Jurkat, Clone E6-1 (cell line): ENCODE data around the gene GABRG3.
A peak's percentile ranks its signal among the peaks of the same experiment; 100 is the strongest.

Experiments used
- DNase-seq: peaks from one replicate; pipeline ENCODE4 v3.0.0-alpha.2; 2011; ENCODE audit warnings: low read depth, low spot score
- H3K4me3 ChIP-seq: 2 replicates; pipeline ENCODE4 v1.5.1; 2011; ENCODE audit warnings: mild to moderate bottlenecking, low read length, control low read depth, moderate library complexity

The GABRG3 gene

DNA sequence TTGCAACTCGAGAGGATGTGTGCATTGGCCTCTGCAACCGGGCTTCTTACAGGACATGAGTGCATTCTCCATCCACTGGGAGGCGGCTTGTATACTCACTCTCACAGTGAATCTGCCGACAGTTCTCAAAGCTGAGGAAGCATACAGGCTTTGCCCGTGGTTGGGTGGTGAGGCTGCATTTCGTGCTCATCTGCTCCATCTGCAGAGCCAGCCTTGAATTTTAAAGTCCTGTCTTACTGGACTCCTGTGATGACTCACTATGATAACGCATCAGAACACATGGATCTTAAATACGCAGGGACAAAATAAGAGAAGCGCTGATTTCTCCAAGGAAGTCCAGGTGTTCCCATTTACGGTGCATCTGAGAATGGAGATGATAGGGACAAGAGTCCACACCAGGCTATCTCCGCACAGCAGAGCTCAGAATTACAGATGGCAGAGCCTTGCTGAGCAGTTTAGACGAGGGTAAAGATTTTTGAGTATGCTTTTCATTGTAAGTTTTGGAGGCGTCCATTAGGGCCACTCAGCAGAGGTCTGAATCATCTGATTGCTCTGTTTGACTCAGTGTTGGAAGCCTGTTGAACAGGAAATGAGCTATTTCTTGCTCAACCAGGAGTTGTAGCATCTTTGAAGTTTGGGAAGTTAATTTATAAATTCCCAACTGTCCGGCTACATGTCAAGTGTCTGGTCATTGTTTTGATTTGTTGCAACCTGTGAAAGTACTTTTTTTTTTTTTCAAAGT lies 87.1 kb downstream of the GABRG3 start:
- no peak for DNase-seq

DNA sequence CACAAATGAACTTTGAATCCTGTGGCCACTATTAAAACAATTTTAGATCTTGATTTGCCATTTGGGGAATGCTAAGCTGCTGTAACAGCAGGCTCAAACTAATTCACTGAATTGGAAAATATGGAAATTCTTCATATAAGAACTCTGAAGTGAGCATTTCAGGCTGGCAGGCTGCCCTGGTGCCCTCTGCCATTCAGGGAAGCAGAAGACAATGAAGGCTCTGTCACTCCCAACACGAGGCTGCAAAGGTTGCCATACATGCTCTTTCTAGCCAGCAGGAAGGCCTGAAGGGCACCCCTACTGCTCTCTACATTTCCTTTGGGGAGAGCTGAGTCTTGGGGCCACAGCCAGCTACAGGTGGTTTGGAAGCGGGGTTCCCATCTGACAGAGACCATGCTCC lies 88.0 kb downstream of the GABRG3 start:
- no peak overlapping the region for H3K4me3 ChIP-seq
- DNase-seq, result no peak

More for the DNA sequence above, 87.1 kb downstream of the GABRG3 start:
- H3K4me3 ChIP-seq, result no peak overlapping the region

DNA sequence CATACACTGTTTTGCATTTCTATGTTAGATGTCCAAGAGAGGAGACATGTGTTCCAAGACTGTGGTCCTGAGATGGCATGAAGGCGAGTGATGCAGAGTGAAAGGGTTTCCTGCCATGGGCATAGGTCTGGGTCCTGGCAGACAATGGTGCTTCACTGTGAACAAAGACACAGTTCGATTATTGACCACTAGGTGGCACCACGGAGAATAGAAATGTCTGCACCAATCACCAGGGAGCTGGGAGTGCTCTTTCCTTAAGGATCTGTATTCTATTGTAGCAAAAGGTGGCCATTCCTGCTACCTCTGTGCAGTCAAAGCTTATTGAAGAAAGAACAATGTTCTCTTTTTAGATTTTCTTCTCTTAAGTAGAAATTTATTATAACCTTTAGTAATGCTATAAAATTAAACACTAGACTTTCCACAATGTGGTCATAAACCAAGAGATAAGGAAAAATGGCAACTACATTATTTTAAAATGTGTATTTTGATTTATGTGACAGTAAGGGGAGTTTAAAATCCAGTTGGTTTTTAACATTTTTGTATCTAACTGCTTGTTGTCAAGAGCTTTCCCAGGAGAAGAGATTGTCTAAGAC lies 88.7 kb downstream of the GABRG3 start:
- H3K4me3 ChIP-seq, result no peak overlapping the region
- peak; percentile 54 for DNase-seq

DNA sequence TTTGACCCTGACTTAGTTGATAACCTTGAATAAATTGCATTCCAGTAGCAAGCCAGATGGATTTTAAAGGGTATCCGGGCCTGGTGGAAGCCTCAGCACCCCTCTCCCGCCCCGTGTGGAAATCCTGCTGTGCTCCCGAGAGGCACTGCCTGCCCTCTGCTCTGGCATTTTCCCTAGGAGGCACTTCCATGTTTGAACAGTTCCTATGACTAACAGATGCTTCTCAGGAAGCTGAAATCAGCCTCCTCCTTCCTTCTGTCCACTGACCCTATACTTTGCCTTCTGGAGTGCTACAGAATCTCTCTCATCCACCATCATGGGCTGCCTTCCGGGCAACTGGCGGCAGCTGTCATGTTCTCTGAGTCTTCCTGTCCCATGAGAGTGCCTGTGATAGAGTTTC lies 90.8 kb downstream of the GABRG3 start:
- H3K4me3 ChIP-seq, result no peak overlapping the region
- DNase-seq, result no peak

DNA sequence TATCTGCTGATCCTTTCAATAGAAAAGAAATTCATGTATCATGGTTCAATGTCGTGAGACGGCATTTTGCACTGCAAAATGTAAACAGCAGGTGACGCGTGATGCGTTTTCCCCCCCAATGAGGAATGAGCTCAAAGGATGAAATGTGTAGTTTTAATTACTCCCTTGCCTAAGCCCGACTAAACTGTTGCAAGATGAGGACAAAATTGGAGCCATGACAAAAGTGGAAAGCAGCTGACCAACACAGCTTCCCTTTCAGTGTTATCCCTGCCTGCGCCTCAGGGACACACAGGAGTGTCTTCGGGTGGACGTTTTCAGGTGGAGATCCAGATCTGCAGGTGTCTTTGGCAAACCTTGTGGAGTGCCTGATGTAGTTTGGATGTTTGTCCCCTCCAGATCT lies 92.0 kb downstream of the GABRG3 start:
- no peak for DNase-seq
- H3K4me3 ChIP-seq, result no peak overlapping the region

DNA sequence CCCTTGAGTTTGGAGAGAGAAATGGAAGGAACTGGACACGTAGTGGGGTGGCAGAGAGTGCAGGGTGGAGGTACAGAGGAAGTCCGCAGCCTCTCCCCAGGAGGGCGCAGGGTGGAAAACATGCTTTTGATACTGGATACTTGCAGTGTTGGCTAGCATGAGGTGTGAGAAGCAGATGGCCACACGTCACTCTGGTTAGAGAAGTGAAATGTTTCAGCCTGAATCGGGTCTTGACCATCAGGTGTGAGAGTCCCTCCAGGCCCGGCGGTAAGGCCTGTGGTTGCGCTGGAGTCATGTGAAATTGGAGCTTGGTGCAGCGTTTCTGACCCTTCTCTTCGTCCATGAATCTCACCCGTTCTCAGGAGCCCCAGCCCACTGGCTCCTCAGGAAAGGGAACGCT lies 93.1 kb downstream of the GABRG3 start:
- no peak overlapping the region for H3K4me3 ChIP-seq
- DNase-seq, result no peak

DNA sequence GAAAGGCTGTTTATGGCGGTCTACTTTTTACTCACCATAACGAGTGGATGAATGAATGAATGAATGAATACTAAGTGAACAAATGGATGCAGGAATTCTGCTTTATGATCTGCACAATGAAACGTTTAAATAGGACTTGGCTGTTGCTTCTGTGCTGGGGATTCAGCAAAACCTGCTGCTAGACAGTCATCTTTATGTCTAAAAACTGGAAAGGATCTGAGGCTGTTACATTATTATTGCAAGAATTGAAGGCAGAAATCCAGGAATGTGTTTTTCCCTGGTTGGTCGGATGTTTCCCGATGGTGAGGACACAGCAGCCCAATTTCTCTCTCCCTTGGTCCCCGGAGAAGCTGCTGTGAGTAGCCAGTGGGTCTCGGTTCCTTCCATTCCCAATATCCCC lies 94.2 kb downstream of the GABRG3 start:
- no peak overlapping the region for H3K4me3 ChIP-seq
- DNase-seq, result no peak

DNA sequence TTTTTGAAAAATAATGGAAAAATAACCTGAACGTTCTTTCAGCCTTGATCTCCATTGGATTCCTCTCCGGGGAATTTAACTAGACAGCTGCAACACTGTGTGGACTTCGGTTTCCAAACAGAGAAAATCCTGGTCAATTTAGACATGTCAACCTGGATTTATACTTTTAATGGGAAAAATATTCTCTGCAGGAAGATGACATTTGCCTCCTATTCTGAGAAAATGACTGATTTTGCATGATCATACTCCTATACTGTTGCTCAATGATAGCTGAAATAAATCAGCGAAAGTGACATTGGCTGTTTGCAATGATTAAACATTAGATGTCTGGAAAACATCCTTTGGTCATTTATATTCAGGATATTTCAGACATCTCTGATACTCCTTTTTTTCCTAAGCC lies 94.8 kb downstream of the GABRG3 start:
- DNase-seq, result no peak
- no peak overlapping the region for H3K4me3 ChIP-seq

DNA sequence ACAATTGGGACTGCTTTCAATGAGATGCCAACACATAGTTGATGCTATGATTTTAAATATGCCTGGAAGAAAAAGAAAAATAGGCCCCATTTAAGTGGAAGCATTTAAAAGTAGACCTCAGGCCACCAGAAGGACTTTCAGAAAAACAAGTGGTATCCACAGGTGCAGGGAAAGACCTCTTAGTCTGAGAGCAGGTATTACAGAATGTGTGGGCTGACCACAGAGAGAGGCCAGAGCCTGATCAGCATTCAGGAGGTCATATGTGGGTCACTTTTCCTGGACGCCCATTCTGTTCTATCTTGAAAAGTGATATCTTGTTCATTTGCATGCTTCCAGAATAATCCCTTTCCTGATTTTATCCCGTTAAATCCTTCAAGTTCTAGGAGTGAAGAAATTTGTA lies 95.5 kb downstream of the GABRG3 start:
- H3K4me3 ChIP-seq, result no peak overlapping the region
- no peak for DNase-seq

DNA sequence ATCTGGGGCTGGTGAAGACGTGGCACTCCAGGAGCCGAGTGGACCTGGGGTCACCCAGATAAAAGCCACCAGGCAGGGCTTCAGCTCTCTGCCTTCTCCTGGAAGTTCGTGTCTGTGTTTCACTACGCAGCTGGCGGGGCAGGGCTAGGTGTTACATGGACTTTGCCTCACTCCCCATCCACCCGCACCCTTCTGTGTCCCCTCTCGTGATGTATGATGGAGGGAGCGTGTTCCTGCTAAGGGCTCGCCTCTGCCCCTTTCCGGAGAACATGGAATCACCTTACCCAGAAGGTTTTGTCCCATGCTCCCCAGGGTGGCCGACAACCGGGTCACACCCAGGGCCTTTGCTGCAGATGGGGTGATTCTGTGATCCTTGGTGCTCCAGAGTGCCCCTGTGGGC lies 96.2 kb downstream of the GABRG3 start:
- no peak for DNase-seq
- no peak overlapping the region for H3K4me3 ChIP-seq

DNA sequence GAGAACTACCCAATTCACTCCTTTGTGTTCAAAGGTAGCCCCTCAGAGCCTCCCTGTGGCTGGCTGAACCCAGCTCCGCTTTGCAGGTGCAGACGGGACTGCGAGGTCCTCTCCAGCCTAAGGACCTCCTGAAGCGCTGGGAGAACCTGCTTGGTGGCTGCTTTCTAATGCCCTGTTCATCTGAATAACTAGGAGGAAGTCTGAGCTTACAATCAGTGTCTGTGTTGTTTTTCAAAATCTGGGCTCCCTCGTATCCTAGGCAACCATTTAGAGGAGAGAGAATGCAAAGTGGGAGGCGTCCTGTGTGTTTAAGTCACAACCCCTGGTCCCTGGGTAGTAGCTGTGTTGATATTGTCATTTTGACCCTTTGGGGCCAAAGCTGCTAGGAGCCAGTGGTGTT lies 99.9 kb downstream of the GABRG3 start:
- no peak overlapping the region for H3K4me3 ChIP-seq
- DNase-seq, result no peak

DNA sequence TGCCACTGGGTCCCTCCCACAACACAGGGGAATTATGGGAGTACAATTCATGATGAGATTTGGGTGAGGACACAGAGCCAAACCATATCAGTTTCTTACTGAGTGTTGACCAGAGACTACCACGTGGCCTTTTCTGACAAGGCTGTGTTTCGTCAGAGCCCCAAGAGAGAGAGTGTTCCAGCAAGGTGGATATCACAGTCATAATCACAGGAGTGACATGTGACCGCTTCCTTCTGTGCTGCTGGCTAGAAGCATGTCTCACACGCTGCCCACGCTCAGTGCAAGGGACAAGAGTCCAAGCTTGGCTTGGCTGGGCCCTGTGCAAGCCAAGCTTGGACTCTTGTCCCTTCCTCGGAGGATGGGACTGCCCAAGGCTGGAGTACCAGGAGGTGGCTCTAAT lies 103.2 kb downstream of the GABRG3 start:
- no peak for DNase-seq
- no peak overlapping the region for H3K4me3 ChIP-seq

DNA sequence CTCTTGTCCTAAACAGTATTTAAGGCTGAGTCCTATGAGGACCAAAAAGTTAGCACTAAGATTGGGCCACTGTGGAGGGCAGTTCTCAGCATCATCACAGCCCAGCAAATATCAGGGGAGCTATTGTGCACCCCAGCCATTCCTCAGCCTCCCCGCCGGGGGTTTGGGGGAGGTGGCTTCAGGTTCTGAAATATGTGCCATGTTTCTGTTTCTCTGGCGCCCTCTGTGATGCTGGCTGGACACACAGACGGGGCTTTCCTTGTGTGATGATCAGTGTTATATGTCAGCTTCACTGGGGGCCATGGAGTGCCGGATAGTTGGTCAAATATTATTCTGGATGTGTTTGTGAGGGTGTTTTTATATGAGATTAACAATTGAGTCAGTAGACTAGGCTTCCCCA lies 106.8 kb downstream of the GABRG3 start:
- DNase-seq, result no peak
- H3K4me3 ChIP-seq, result no peak overlapping the region

DNA sequence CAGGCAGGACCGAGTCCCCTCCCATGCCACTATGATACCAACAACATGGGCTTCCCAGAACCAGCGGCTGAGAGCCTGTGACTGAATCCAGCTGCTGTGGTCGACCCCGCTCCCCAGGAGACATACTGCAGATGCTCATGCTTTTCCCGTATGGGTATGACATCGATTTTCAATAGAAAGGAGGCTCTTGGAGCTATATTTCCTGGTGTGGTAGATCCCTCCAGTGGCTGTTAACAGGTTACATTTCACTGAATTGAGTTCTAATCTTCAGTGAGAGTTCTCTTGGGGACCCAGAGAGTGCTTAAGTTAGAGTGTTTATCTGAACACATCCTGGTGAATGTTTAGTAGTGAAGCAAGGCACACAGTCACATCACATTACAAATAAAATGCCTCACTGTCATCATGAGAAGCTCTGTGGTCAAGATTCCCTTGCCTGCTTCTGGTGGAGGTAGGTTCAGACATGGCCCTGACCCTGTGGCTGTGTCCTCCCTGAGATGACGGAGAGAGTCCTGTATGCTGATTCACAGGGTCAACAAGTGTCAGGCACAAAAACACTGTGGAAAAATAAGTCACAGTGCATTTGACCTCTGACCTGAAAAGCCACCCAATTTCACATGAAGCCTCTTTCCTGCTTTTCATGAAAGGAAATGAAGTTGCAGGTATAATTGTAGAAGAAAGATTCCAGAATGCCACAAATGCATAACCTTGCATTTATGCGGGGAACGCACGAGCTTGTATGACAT lies 110.9 kb downstream of the GABRG3 start:
- DNase-seq, result no peak
- no peak overlapping the region for H3K4me3 ChIP-seq

DNA sequence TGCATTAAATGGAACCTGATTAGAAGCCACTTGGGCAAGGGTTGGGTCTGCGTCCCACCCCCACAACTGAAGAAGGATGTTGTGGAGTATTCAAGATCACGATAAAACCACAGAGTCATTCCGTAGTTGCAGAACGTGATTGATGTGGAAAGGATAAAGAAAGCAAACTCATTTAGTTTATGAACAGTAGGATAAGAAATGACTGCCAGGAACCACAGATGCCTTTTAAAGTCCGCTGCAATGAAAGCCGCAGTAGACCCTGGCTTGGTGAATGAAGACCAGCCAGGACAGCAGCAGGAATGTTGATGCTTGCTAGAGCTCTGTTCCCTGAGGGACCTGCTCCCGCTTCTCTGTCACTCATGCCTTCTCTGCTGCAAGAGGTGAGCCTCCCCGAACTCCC lies 111.5 kb downstream of the GABRG3 start:
- peak; percentile 61 for DNase-seq
- no peak overlapping the region for H3K4me3 ChIP-seq

DNA sequence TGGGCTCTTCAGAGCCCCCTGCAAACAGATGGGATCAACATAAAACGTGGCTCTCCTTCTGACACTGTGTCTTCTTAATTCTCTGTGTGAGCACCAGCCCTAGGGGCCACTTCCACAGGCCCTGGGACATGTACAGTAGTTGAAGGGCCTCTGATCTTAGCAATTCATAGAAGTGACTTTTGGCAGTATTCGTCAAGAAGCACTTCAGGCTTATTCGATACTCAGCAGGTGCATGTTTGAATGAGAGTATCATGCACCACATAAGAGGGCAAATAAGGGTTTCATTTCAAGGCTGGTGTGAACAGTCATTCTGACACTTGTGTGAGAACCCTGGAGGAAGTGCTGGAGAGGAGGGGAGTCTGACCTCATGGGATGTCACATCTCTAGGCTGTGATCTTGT lies 113.9 kb downstream of the GABRG3 start:
- peak; percentile 34 for DNase-seq
- no peak overlapping the region for H3K4me3 ChIP-seq

DNA sequence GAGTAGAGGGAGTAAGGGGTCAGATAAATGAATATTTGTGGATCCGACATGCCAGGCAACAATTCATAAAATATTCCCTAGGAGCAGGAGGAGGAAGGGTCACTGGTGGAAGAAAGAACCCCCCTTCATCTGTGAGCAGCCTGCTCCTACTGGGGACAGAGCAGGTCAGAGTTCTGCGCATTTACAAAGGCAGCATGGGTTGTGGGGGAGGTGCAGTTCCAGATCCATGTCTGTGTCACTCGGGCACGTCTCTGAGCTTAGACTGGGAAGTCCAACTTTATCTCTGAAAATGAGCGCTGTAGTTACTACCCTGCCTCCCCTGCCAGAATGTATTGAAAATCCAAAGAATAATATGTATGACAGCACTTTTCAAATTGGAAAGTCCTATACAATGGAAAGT lies 115.2 kb downstream of the GABRG3 start:
- no peak for DNase-seq
- no peak overlapping the region for H3K4me3 ChIP-seq

DNA sequence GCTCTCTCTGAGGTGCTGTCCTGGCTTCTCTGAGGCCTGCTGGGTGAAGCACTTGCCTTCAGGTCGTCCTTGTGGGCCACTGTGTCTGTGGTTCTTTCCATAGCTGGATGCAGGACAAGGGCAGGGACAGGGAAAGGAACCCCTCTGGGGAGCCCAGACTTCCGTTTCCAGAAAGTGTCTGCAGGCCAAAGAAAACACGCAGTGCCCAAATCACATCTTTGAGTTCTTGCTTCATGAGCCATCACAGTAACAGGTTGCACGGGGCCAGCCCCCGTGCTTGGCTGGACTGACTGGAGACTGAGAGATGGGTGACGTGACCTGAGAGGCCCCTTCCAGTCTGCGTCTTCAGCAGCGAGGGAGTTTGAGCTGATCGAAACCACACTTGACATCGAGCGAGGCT lies 115.8 kb downstream of the GABRG3 start:
- no peak for DNase-seq

DNA sequence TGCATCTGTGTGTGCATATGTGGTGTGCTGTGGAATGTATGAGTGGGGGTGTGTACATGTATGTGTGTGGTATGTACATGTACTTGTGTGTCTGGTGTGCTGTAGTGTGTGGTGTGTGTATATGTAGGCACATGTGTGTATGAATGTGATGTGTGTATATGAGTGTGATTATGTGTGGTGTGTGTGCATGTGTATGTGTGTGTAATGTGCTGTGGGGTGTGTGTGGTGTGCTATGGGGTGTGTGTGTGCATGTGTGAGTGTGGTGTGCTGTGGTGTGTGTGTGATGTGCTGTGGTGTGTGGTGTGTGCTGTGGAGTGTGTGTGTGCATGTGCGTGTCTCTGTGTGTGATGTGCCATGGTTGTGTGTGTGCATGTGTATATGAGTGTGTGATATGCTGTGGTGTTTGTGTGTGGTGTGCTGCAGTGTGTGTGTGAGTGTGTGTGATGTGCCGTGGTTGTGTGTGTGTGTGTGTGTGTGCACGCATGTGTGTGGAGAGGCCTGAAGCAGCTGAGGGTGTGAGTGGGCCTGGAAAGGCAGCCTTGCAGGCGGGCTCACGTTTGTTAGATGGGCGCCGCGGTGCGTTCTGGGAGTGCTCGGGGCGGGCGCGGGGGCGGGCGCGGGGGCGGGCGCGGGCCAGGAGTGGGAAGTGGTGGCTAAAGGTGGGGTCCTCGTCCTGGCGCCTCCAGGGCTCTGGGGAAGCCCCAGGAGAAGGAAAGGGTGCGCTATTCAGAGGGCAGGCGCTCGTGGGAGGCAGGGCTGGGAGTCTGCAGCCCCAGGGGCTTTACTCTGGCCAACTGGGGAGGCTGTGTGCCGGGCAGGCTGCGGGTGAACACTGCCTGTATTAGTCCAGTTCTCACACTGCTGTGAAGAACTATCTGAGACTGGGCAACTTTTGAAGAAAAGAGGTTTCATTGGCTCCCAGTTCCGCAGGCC lies 116.9 kb downstream of the GABRG3 start:
- H3K4me3 ChIP-seq, result no peak overlapping the region
- DNase-seq, result no peak

More for the DNA sequence above, 115.8 kb downstream of the GABRG3 start:
- no peak overlapping the region for H3K4me3 ChIP-seq
